ENCODE results near the gene YLPM1.

Gene YLPM1

DNA sequence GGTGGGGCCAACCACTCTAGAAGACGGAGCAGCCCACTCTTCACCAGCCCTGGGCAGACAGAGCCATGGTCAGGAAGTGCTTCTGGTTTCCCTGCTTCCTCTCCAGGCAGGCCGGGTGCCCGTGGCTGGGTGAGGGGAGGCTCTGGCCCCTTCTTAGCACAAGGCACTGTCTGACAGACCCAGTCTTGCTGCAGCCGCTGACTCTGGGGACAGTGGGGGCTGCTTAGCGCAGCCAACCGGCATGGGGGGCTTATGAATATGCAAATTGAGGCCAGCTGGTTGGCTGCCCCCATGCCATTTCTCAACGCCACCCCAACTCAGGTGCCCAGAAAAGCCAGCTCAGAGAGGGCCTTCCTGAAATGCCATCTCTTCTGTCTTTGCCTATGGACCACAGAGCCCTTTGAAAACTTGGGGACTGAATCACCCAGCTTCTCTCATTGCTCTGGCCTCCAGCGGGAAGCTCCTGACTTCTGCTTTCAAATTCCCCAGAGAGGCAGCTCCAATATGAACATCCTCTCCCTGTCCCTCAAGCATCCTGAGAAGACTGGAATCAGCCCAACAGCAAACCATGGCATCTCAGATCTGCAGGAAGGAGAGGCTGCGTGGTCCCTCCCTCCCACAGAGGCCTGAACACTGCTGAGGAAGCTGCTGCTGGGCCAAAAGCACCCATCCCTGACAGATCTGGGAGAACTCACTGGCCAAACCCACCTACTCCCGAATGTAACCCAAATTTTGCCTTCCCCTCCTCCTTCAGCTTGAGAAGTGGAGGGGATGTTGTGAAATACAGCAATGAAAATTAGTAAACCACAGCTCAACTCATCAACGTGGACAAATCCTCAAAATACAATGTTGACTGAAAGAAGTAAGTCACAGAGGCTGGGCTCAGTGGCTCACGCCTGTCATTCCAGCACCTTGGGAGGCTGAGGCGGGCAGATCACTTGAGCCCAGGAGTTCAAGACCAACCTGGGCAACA is 113.1 kb downstream of the YLPM1 start, which contains the start of gene PROX2:
TSS of gene PROX2 (minus strand) at position 205 of the 973 bp plus-strand sequence. CDS start 12,311 bp downstream, outside the sequence.
- Histone ChIP-seq H3K4me3 (no peak within 1 kb of the TSS), H3K36me3 (no peaks in the 10 kb centered on the region), H3K27me3 (no peaks in the 10 kb centered on the region), H3K4me1 (peaks cover 0 to 5% (median 3%) of the 10 kb centered on the region in 4 donors), H3K9me3 (no peaks in the 10 kb centered on the region), H3K27ac (no peak within 1 kb of the TSS)
- no peak for DNase-seq
- intact Hi-C loops (cut with DNase I; ENCODE audit: low total_unique reads) = no loop called here
- TF ChIP-seq, protein P1, sequence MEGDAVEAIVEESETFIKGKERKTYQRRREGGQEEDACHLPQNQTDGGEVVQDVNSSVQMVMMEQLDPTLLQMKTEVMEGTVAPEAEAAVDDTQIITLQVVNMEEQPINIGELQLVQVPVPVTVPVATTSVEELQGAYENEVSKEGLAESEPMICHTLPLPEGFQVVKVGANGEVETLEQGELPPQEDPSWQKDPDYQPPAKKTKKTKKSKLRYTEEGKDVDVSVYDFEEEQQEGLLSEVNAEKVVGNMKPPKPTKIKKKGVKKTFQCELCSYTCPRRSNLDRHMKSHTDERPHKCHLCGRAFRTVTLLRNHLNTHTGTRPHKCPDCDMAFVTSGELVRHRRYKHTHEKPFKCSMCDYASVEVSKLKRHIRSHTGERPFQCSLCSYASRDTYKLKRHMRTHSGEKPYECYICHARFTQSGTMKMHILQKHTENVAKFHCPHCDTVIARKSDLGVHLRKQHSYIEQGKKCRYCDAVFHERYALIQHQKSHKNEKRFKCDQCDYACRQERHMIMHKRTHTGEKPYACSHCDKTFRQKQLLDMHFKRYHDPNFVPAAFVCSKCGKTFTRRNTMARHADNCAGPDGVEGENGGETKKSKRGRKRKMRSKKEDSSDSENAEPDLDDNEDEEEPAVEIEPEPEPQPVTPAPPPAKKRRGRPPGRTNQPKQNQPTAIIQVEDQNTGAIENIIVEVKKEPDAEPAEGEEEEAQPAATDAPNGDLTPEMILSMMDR (IDR thresholded peaks at IDR 0.05) = no peak

GRCh38 chr14:74879427-74880182 is 116.5 kb downstream of the YLPM1 start:
- DNase-seq = no peak
- Histone ChIP-seq H3K4me3 (no peak overlapping the region), H3K9me3 (no peaks in the 10 kb centered on the region), H3K4me1 (peaks cover 0 to 28% (median 19%) of the 10 kb centered on the region in 4 donors), H3K27me3 (no peaks in the 10 kb centered on the region), H3K36me3 (no peaks in the 10 kb centered on the region), H3K27ac (no peak overlapping the region)
- TF ChIP-seq, protein P1 (IDR thresholded peaks at IDR 0.05) = no peak
- intact Hi-C loops (cut with DNase I; ENCODE audit: low total_unique reads) = no loop called here

DNA sequence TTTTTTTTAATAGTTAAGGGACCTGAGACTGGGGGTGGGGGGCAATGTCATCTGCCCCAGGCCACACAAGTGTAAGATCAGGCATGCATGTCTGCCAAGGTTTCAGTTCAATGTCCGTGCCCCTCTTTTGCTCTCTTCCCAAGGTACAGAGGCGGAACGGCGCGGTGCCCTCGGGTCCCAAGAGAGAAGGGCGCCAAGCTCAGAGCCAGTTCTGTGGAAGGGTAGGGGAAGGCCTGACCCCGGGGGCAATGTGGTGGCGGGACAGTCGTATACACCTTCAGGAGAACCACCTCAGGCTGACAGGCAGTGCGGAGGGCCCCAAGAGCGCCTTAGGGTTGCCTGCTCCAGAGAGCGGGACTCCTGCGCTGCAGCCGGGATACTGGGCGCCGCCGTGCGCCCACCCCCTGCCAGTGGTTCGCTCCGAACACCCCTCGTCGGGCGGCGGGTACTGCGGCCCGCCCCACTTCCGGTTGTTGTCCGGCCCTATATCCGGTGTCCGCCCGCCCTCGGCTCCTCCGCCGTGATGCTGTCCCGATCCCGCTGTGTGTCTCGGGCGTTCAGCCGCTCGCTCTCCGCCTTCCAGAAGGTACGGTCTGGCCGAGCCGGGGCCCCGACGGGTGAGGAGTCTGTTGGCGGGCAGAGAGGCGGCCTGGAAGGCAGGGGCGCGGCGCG is 118.5 kb downstream of the YLPM1 start, which contains the start of gene DLST:
TSS of gene DLST (plus strand) at position 486 of the 672 bp plus-strand sequence. CDS start at position 524, 38 bp downstream.
- peak; percentile 81 to 90 for DNase-seq
- Histone ChIP-seq H3K4me3 (peak within 1 kb of the TSS; percentile 87 to 98), H3K4me1 (peaks cover 0 to 48% (median 34%) of the 10 kb centered on the region in 4 donors), H3K36me3 (peaks cover 0 to 8% (median 7%) of the 10 kb centered on the region in 3 donors), H3K9me3 (no peaks in the 10 kb centered on the region), H3K27me3 (no peaks in the 10 kb centered on the region), H3K27ac (peak within 1 kb of the TSS; percentile 92 to 99)
- TF ChIP-seq, protein P1 (IDR thresholded peaks at IDR 0.05) = no peak
- intact Hi-C loops (cut with DNase I; ENCODE audit: low total_unique reads) = no loop called here

DNA sequence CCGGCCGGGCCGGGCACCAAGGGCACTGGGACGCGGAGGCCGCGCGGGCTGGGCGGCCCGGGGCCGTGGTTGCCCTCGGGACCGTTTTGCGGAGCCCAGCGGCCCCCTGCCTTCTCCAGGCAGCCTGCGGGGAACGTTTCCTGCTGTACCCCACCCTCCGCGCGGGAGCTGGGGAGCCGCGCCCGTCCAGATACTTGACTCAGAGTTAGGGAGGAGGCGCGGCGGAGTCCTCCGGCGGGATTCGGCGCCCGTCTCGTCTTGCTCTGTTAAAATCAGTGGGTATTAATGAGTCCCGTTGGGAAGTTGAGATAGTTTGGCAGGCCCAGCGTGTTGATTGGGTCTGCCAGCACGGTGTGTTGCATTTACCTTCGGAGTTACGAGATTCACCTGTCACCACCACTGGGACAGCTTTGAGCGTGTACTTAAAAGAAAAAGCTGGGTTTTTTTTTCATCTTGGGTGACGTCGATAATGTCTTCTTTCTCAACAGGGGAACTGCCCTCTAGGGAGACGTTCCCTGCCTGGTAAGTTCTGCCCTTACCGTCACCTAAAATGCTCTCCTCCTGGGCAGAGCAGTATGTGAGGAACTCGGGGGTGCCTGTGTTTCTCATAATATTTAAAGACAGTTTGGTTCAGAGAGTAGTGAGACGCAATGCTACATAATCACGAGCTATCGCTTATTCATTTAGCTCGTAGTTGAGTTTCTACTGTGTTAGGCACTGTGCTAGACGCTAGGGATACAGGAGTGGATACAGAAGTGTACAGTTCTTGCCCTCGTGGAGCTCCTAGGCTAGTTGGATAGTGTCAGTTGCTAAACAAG is 119.2 kb downstream of the YLPM1 start:
- intact Hi-C loops (cut with DNase I; ENCODE audit: low total_unique reads) = no loop called here
- peak; percentile 54 to 72 for DNase-seq
- Histone ChIP-seq H3K4me3 (peak overlapping the region; percentile 87 to 98), H3K9me3 (no peaks in the 10 kb centered on the region), H3K36me3 (peaks cover 0 to 12% (median 8%) of the 10 kb centered on the region in 3 donors), H3K27me3 (no peaks in the 10 kb centered on the region), H3K27ac (peak overlapping the region; percentile 92 to 99), H3K4me1 (peaks cover 0 to 53% (median 37%) of the 10 kb centered on the region in 4 donors)
- TF ChIP-seq, protein P1 (IDR thresholded peaks at IDR 0.05) = no peak
